Thymus (tissue), 11 donors: ENCODE measurements around the gene LCN12. TPM values are rescaled to one million over a fixed set of nuclear protein-coding genes. Genes with fewer than 3 reads are reported as not detected.

Experiments used
- DNase-seq, 9 donors: peaks; one replicate each; pipeline ENCODE4 v3.0.0-alpha.2; 2013; ENCODE audit warnings: low spot score in 9 of 9, low read depth in 6 of 9, missing footprints in 1 of 9
- H3K27ac ChIP-seq, 2 donors: one replicate each; pipeline ENCODE4 v1.5.1; 2013; ENCODE audit warnings: control low read depth in 1 of 2, low read depth in 1 of 2, low read length in 1 of 2, mild to moderate bottlenecking in 1 of 2, moderate library complexity in 1 of 2
- H3K27me3 ChIP-seq, 2 donors: one replicate each; pipeline ENCODE4 v1.5.1; 2013; ENCODE audit warnings: low read length in 1 of 2; ENCODE audit not compliant: control insufficient read depth in 2 of 2, insufficient read depth in 1 of 2
- H3K36me3 ChIP-seq, 2 donors: one replicate each; pipeline ENCODE4 v1.5.1; 2013; ENCODE audit warnings: low read length in 1 of 2, mild to moderate bottlenecking in 1 of 2, moderate library complexity in 1 of 2; ENCODE audit not compliant: control insufficient read depth in 2 of 2, insufficient read depth in 2 of 2
- H3K4me1 ChIP-seq, 2 donors: one replicate each; pipeline ENCODE4 v1.5.1; 2013; ENCODE audit warnings: low read length in 2 of 2; ENCODE audit not compliant: control insufficient read depth in 2 of 2, insufficient read depth in 2 of 2
- H3K4me3 ChIP-seq, 2 donors: one replicate each; pipeline ENCODE4 v1.5.1; 2013; ENCODE audit warnings: low read length in 2 of 2, control low read depth in 1 of 2, mild to moderate bottlenecking in 1 of 2
- H3K9me3 ChIP-seq, 2 donors: one replicate each; pipeline ENCODE4 v1.5.1; 2013; ENCODE audit warnings: low read length in 1 of 2, mild to moderate bottlenecking in 1 of 2; ENCODE audit not compliant: control insufficient read depth in 2 of 2, insufficient read depth in 1 of 2
- WGBS: extraction: QIAGEN DNeasy Blood & Tissue Kit; methylation state at CpG from one replicate; pipeline ENCODE4 v1.1.7; 2013; 5-methylcytosine and 5-hydroxymethylcytosine counted together
- polyA plus RNA-seq: library from polyadenylated mRNA; stranded (reverse); fragments of 200-250 nt; gene quantifications from one replicate; pipeline ENCODE4 v1.2.3, GENCODE V29; 2013
- total RNA-seq: library from RNA; stranded (reverse); fragments of 120-200 nt; gene quantifications from one replicate; pipeline ENCODE4 v1.2.4, GENCODE V29; 2013
- donor health status: healthy.

The LCN12 gene
- total and polyA plus RNA-seq, 2 donors, result 4.2 to 14.4 TPM

DNA sequence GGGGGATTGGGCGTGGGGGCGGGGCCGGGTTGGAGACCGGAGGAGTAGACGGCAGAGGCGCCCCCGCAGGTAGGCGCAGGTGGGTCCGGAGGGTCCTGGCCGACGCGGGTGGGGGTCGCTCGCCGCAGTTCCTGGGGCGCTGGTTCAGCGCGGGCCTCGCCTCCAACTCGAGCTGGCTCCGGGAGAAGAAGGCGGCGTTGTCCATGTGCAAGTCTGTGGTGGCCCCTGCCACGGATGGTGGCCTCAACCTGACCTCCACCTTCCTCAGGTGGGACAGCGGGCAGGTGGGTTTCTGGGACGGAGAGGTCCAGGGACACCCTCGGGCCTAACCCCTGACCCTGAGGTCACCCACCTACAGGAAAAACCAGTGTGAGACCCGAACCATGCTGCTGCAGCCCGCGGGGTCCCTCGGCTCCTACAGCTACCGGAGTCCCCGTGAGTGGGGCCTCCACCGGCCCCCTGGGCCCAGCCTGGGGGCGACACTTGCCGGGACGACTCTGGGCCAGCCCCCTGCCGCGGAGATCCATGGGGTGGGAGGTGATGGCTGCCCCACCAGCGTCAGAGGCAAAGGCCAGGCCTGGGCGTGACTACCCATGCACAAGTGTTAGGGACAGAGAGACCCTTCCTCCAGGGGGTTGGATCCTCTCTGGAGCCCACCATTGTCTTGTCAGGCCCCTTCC is 26.9 kb downstream of the LCN12 start:
- no peak overlapping the region for H3K4me3 ChIP-seq
- H3K9me3 ChIP-seq, result no peaks in the 10 kb centered on the region
- H3K27me3 ChIP-seq, result peaks cover 16 to 93% of the 10 kb centered on the region in 2 donors
- no peak for DNase-seq
- H3K4me1 ChIP-seq, result peaks cover 3 to 6% of the 10 kb centered on the region in 2 donors
- H3K27ac ChIP-seq, result no peak overlapping the region
- no peaks in the 10 kb centered on the region for H3K36me3 ChIP-seq
- WGBS, result 60% methylated on average over 41 of the region's 41 CpGs

- Histone ChIP-seq H3K4me1 (peaks cover 5 to 8% of the 10 kb centered on the region in 2 donors), H3K4me3 (no peak overlapping the region), H3K27me3 (peaks cover 26 to 95% of the 10 kb centered on the region in 2 donors), H3K9me3 (no peaks in the 10 kb centered on the region), H3K27ac (no peak overlapping the region), H3K36me3 (no peaks in the 10 kb centered on the region)
- DNase-seq, result no peak
- WGBS, result 97% methylated on average over 26 of the region's 26 CpGs
Measured at GRCh38 chr9:136979769-136980587, 27.9 kb downstream of the LCN12 start.

DNA sequence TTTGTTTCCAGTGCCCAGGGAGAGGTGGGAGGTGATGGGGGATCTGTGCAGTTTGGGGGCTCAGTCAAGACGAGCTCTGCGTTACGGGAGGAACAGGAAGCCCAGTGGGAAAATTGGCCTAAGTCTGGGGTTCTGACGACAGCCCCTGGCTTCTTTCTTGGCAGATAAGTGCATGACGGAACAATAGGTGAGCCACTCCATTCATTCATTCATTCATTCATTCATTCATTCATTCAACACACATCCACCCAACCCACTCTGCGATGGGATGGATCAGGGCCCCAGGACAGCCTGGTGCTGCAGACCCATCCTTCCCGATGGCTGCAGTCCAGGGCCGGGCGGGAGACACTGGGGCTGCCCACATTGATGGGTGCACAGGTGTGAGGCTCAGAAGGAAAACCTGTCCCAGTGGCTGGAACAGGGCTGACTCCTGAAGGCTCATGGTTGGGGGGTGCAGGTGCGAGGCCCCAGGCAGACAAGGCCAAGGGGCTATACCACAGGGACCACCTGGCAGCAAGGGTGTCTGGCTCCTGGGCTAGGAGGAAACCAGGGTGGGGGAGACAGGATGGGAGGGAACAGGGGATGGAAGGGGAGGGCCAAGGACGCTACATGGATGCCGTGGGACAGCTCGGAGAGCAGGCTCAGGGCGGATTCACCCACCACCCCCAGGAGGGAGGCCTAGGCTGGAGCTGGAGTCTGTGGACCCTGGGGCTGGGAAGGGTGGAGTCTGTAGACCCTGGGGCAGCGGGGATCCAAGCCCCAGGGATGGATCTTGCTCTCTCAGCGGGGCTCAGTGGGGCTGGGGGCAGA is 28.8 kb downstream of the LCN12 start:
- H3K27me3 ChIP-seq, result peaks cover 35 to 95% of the 10 kb centered on the region in 2 donors
- H3K4me3 ChIP-seq, result no peak overlapping the region
- no peaks in the 10 kb centered on the region for H3K36me3 ChIP-seq
- no peak overlapping the region for H3K27ac ChIP-seq
- DNase-seq, result no peak
- WGBS, result 96% methylated on average over 16 of the region's 16 CpGs
- peaks cover 5 to 12% of the 10 kb centered on the region in 2 donors for H3K4me1 ChIP-seq
- H3K9me3 ChIP-seq, result no peaks in the 10 kb centered on the region

GRCh38 chr9:136981588-136982231 is 29.6 kb downstream of the LCN12 start:
- Histone ChIP-seq H3K9me3 (no peaks in the 10 kb centered on the region), H3K4me1 (peaks cover 5 to 9% of the 10 kb centered on the region in 2 donors), H3K4me3 (no peak overlapping the region), H3K27me3 (peaks cover 41 to 95% of the 10 kb centered on the region in 2 donors), H3K36me3 (no peaks in the 10 kb centered on the region), H3K27ac (no peak overlapping the region)
- no peak for DNase-seq
- WGBS, result 83% methylated on average over 17 of the region's 17 CpGs

DNA sequence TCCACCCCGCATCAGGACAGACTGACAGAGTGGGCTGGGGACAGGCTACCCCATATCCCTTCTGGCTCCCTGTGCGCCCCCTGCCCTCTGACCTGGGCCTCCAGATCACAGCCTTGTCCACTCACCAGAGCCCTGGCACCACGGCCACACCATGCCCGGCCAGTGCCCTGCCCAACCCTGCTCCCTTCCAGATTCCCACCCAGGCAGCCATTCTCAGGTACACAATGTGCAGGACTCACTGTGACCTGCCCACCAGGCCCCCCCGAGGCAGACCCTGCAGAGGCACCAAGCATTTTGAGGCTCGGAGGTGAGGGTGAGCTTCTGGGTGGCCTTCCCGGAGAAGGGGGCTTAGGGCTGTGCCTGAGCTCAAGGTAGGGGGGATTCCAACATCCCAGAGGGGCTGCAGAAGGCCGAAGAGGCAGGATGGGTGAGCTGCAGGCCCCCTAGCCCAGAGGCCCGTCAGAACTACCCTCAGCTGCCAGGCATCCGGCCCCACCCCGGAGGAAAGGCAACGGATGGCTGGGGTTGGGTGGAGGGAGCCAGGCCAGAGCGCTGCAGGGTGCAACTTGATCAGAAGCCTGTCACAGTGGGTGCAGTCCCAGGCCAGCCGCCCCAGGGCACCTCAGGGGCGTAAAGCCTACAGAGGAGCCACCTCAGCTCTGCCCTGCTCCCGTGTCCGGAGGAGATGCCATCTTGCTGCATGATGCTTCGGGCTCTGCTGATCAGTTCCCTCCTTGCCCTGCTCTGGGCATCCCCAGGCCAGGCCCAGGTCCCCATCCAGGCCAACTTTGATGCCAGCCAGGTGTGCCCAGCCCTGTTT is 30.4 kb downstream of the LCN12 start, which contains the start of gene LCNL1:
Gene LCNL1 (plus strand): TSS at position 762 of the 820 bp plus-strand sequence. CDS start 594 bp downstream, outside the sequence.
- H3K4me3 ChIP-seq, result no peak within 1 kb of the TSS
- peaks cover 5 to 9% of the 10 kb centered on the region in 2 donors for H3K4me1 ChIP-seq
- H3K27ac ChIP-seq, result no peak within 1 kb of the TSS
- no peak for DNase-seq
- peaks cover 37 to 95% of the 10 kb centered on the region in 2 donors for H3K27me3 ChIP-seq
- WGBS, result 96% methylated on average over 18 of the region's 18 CpGs
- no peaks in the 10 kb centered on the region for H3K36me3 ChIP-seq
- no peaks in the 10 kb centered on the region for H3K9me3 ChIP-seq

DNA sequence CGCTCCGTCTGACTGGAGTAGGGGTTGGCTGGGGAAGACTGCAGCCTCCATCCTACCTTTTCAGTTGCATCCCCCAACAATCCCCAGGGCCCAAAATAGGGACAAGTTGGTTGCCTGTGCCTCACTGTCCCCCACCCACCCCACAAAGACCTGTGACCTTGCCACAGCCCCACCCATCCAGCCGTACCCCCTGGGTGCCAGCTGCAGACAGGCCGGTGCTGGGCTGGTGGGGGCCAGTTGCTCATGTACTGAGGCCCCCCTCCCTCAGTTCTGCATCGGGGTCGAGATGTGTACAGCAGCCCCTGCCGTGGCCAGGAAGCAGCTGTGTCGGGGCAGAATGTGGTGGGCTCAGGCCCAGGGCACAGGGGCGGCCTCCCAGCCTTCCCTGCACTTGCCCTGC is 31.1 kb downstream of the LCN12 start:
- peaks cover 39 to 94% of the 10 kb centered on the region in 2 donors for H3K27me3 ChIP-seq
- WGBS, result 70% methylated on average over 9 of the region's 9 CpGs
- H3K9me3 ChIP-seq, result no peaks in the 10 kb centered on the region
- no peak overlapping the region for H3K27ac ChIP-seq
- no peaks in the 10 kb centered on the region for H3K36me3 ChIP-seq
- peaks cover 2 to 6% of the 10 kb centered on the region in 2 donors for H3K4me1 ChIP-seq
- no peak for DNase-seq
- no peak overlapping the region for H3K4me3 ChIP-seq

DNA sequence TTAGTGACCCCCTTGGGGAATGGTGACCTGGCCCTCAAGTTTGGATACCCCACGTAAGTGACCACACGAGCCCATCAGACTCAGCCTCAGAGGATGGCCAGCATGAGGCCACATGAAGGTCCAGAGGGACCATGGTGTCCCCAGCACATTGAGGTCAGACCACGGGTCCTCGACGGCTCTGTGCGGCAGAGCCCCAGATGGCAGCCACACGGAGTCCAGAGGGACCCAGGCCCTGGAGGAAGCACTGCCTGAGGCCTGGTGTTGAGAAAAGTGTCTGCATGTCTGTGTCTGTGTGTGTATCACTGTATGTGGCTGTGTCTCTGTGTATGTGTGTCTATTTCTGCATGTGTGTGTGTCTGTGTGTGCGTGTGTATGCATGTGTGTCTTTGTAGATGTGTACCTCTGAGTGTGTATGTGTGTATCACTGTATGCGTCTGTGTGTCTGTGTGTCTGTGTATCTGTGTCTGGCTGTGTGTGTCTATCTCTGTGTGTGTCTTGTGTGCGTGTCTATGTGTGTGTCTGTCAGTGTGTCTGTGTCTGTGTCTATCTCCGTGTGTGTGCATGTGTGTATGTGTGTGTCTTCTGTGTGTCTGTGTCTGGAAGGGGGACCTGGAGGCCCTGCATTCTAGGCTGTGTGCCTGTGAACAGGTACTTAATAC is 31.7 kb downstream of the LCN12 start:
- DNase-seq, result no peak
- whole genome bisulfite sequencing, result 87% methylated on average over 11 of the region's 11 CpGs
- peaks cover 41 to 96% of the 10 kb centered on the region in 2 donors for H3K27me3 ChIP-seq
- H3K9me3 ChIP-seq, result no peaks in the 10 kb centered on the region
- no peaks in the 10 kb centered on the region for H3K36me3 ChIP-seq
- H3K4me1 ChIP-seq, result peaks cover 2 to 6% of the 10 kb centered on the region in 2 donors
- no peak overlapping the region for H3K4me3 ChIP-seq
- H3K27ac ChIP-seq, result no peak overlapping the region
